ENCODE measurements around the gene ZFYVE21.

GRCh38 chr14:103699901-103700752 lies 15.5 kb upstream of the ZFYVE21 start:
- TF ChIP-seq, protein P1, sequence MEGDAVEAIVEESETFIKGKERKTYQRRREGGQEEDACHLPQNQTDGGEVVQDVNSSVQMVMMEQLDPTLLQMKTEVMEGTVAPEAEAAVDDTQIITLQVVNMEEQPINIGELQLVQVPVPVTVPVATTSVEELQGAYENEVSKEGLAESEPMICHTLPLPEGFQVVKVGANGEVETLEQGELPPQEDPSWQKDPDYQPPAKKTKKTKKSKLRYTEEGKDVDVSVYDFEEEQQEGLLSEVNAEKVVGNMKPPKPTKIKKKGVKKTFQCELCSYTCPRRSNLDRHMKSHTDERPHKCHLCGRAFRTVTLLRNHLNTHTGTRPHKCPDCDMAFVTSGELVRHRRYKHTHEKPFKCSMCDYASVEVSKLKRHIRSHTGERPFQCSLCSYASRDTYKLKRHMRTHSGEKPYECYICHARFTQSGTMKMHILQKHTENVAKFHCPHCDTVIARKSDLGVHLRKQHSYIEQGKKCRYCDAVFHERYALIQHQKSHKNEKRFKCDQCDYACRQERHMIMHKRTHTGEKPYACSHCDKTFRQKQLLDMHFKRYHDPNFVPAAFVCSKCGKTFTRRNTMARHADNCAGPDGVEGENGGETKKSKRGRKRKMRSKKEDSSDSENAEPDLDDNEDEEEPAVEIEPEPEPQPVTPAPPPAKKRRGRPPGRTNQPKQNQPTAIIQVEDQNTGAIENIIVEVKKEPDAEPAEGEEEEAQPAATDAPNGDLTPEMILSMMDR (IDR thresholded peaks at IDR 0.05): no peak
- no peak for TF ChIP-seq POLR2A (IDR thresholded peaks at IDR 0.05)
- no peak for TF ChIP-seq POLR2AphosphoS5 (IDR thresholded peaks at IDR 0.05)
